H1 (cell line): ENCODE results near the gene MDM1. TPM values are rescaled to one million over a fixed set of nuclear protein-coding genes. Genes with fewer than 3 reads are reported as not detected.

ENCODE experiments used
- CTCF ChIA-PET: fragments of 300-600 bp; sonication (Branson Sonifier 250); formaldehyde crosslinking; loops from one replicate; lab custom pipeline; 2021; ENCODE audit not compliant: partially characterized antibody; lab: Charles Lee
- POLR2A ChIA-PET: fragments of 300-600 bp; sonication (Branson Sonifier 250); formaldehyde crosslinking; loops from one replicate; lab custom pipeline; 2021; ENCODE audit warnings: inconsistent platforms; ENCODE audit not compliant: partially characterized antibody; lab: Charles Lee
- DNase-seq, 2 experiments: peaks; one replicate each; pipeline versions ENCODE4 v3.0.0 to v3.0.0-alpha.2; 2010 to 2022; ENCODE audit warnings: low spot score in 2 of 2, low read depth in 1 of 2, mixed read lengths in 1 of 2
- FAIRE-seq: peaks from 2 replicates; lab custom pipeline; 2011; peaks lifted over from hg19 to GRCh38; lab: Jason Lieb, UNC
- H2AFZ ChIP-seq: 2 replicates; pipeline ENCODE4 v1.8.1; 2012; ENCODE audit warnings: low read length, inconsistent platforms
- H2AK5ac ChIP-seq: 2 replicates; pipeline ENCODE4 v1.6.1; 2013; ENCODE audit warnings: low read depth, low read length
- H2BK120ac ChIP-seq: replicated peaks from 2 replicates; pipeline ENCODE3; 2013; ENCODE audit warnings: low read depth, low read length, inconsistent platforms
- H2BK12ac ChIP-seq: 2 replicates; pipeline ENCODE4 v1.6.1; 2013; ENCODE audit warnings: low read depth, low read length
- H2BK15ac ChIP-seq: 2 replicates; pipeline ENCODE4 v1.6.1; 2013; ENCODE audit warnings: low read length
- H2BK20ac ChIP-seq: 2 replicates; pipeline ENCODE4 v1.6.1; 2013; ENCODE audit warnings: low read length
- H2BK5ac ChIP-seq: 2 replicates; pipeline ENCODE4 v1.6.1; 2013; ENCODE audit warnings: low read depth, low read length
- H3K14ac ChIP-seq: 2 replicates; pipeline ENCODE4 v1.6.1; 2013; ENCODE audit warnings: inconsistent platforms; ENCODE audit not compliant: insufficient read length
- H3K18ac ChIP-seq: 2 replicates; pipeline ENCODE4 v1.6.1; 2013; ENCODE audit warnings: low read length; ENCODE audit errors: extremely low read depth
- H3K23ac ChIP-seq: 2 replicates; pipeline ENCODE4 v1.6.1; 2013; ENCODE audit warnings: inconsistent platforms; ENCODE audit not compliant: insufficient read length
- H3K23me2 ChIP-seq: 2 replicates; pipeline ENCODE4 v1.6.1; 2013; ENCODE audit warnings: low read depth, low read length
- H3K27ac ChIP-seq: 2 replicates; pipeline ENCODE4 v1.6.1; 2011; ENCODE audit warnings: low read depth, low read length, inconsistent platforms
- H3K27me3 ChIP-seq, 4 experiments: replicated peaks in 1 of 4; 1 replicate in 1 of 4; 2 replicates in 3 of 4; pipeline versions ENCODE4 v1.6.1 to v1.8.1; 2011 to 2013; ENCODE audit warnings: low read length in 3 of 4, mild to moderate bottlenecking in 3 of 4, inconsistent platforms in 2 of 4, mixed read lengths in 2 of 4, moderate library complexity in 1 of 4; ENCODE audit not compliant: control insufficient read depth in 3 of 4, insufficient read depth in 3 of 4; ENCODE audit errors: extremely low read depth in 1 of 4
- H3K36me3 ChIP-seq, 4 experiments: 2 replicates each; pipeline versions ENCODE4 v1.6.1 to v1.8.1; 2011 to 2013; ENCODE audit warnings: mild to moderate bottlenecking in 4 of 4, low read length in 3 of 4, moderate library complexity in 2 of 4, control low read depth in 1 of 4, inconsistent platforms in 1 of 4; ENCODE audit not compliant: insufficient read depth in 4 of 4, control insufficient read depth in 2 of 4
- H3K4ac ChIP-seq: replicated peaks from 2 replicates; pipeline ENCODE3; 2013; ENCODE audit warnings: low read length, low read depth, mixed read lengths, inconsistent platforms; ENCODE audit not compliant: insufficient read length
- H3K4me1 ChIP-seq, 4 experiments: replicated peaks in 1 of 4; 1 replicate in 1 of 4; 2 replicates in 3 of 4; pipeline versions ENCODE4 v1.6.1 to v1.8.1; 2011 to 2013; ENCODE audit warnings: low read length in 3 of 4, inconsistent platforms in 2 of 4, mixed read lengths in 1 of 4; ENCODE audit not compliant: insufficient read depth in 4 of 4, control insufficient read depth in 3 of 4
- H3K4me2 ChIP-seq, 2 experiments: 2 replicates each; pipeline versions ENCODE4 v1.6.1 to v1.8.1; 2011 to 2013; ENCODE audit warnings: low read depth in 2 of 2, low read length in 2 of 2, control low read depth in 1 of 2, inconsistent platforms in 1 of 2, mild to moderate bottlenecking in 1 of 2; ENCODE audit not compliant: insufficient read depth in 1 of 2
- H3K4me3 ChIP-seq, 4 experiments: fragments of 200-600, 300-600 bp in 1 of 4; sonication (generic), shearing (Covaris generic), sonication (Bioruptor Twin) in 1 of 4; 2 replicates each; pipeline versions ENCODE4 v1.5.1 to v1.8.1; 2011 to 2016; ENCODE audit warnings: low read length in 4 of 4, low read depth in 3 of 4, control low read depth in 2 of 4, inconsistent platforms in 2 of 4, mild to moderate bottlenecking in 2 of 4, mixed read lengths in 1 of 4, moderate library complexity in 1 of 4; ENCODE audit not compliant: insufficient read depth in 2 of 4; ENCODE audit errors: extremely low read depth in 1 of 4
- H3K56ac ChIP-seq: replicated peaks from 2 replicates; pipeline ENCODE3; 2013; ENCODE audit warnings: low read depth, mild to moderate bottlenecking, mixed read lengths, low read length, inconsistent platforms; ENCODE audit not compliant: insufficient read length
- H3K79me1 ChIP-seq: 2 replicates; pipeline ENCODE4 v1.6.1; 2013; ENCODE audit warnings: low read depth, low read length, control low read depth
- H3K79me2 ChIP-seq, 2 experiments: 2 replicates each; pipeline versions ENCODE4 v1.6.1 to v1.8.1; 2012 to 2013; ENCODE audit warnings: low read length in 2 of 2, mild to moderate bottlenecking in 2 of 2, inconsistent platforms in 1 of 2; ENCODE audit not compliant: insufficient read depth in 2 of 2, control insufficient read depth in 1 of 2
- H3K9ac ChIP-seq, 4 experiments: replicated peaks in 1 of 4; 1 replicate in 1 of 4; 2 replicates in 3 of 4; pipeline versions ENCODE4 v1.6.1 to v1.8.1; 2011 to 2013; ENCODE audit warnings: low read depth in 3 of 4, low read length in 3 of 4, control low read depth in 2 of 4, mild to moderate bottlenecking in 2 of 4, moderate library complexity in 2 of 4, inconsistent platforms in 1 of 4; ENCODE audit errors: extremely low read depth in 1 of 4
- H3K9me3 ChIP-seq, 2 experiments: 2 replicates each; pipeline versions ENCODE4 v1.6.1 to v1.8.1; 2012 to 2013; ENCODE audit warnings: mild to moderate bottlenecking in 2 of 2, moderate library complexity in 2 of 2, control low read depth in 1 of 2, inconsistent platforms in 1 of 2, low read depth in 1 of 2, low read length in 1 of 2, mixed read lengths in 1 of 2; ENCODE audit not compliant: insufficient read depth in 2 of 2
- H4K20me1 ChIP-seq, 2 experiments: replicated peaks in 1 of 2; 2 replicates each; pipeline versions ENCODE3 to v1.8.1; 2011 to 2013; ENCODE audit warnings: inconsistent platforms in 2 of 2, low read length in 2 of 2, mild to moderate bottlenecking in 1 of 2; ENCODE audit not compliant: insufficient read depth in 2 of 2, control insufficient read depth in 1 of 2
- H4K5ac ChIP-seq: 2 replicates; pipeline ENCODE4 v1.6.1; 2013; ENCODE audit warnings: low read length, low read depth, mixed read lengths, inconsistent platforms; ENCODE audit not compliant: insufficient read length
- H4K8ac ChIP-seq: 2 replicates; pipeline ENCODE4 v1.8.0; 2013; ENCODE audit warnings: mild to moderate bottlenecking, moderate library complexity, low read length, inconsistent platforms; ENCODE audit not compliant: insufficient read depth; ENCODE audit errors: extremely low read depth
- H4K91ac ChIP-seq: replicated peaks from 2 replicates; pipeline ENCODE3; 2013; ENCODE audit warnings: low read length, mixed read lengths, inconsistent platforms; ENCODE audit not compliant: insufficient read length
- CEBPB ChIP-seq: IDR thresholded peaks from 2 replicates; pipeline ENCODE4 v1.6.1; 2012; ENCODE audit warnings: low read depth, low read length
- CHD2 ChIP-seq: IDR thresholded peaks from 2 replicates; pipeline ENCODE4 v1.6.1; 2012; ENCODE audit warnings: low read length, improper control_type of control experiment
- NANOG ChIP-seq: IDR thresholded peaks from 2 replicates; pipeline ENCODE4 v1.6.1; 2011; ENCODE audit warnings: low read length, low read depth, mild to moderate bottlenecking, inconsistent platforms; ENCODE audit not compliant: insufficient read depth, poor library complexity, severe bottlenecking
- RNF2 ChIP-seq: fragments of 200-900, 300-1000 bp; sonication (generic); IDR thresholded peaks from 2 replicates; pipeline ENCODE4 v1.7.1; 2016; ENCODE audit warnings: borderline replicate concordance, low read depth, mild to moderate bottlenecking, antibody characterized with exemption, low read length; ENCODE audit not compliant: poor library complexity, severe bottlenecking; ENCODE audit errors: missing control alignments
- RXRA ChIP-seq: IDR thresholded peaks from 2 replicates; pipeline ENCODE4 v1.6.1; 2011; ENCODE audit warnings: low read depth, mild to moderate bottlenecking, low read length, moderate library complexity; ENCODE audit not compliant: insufficient read depth
- SIX5 ChIP-seq: IDR thresholded peaks from 2 replicates; pipeline ENCODE4 v1.6.1; 2011; ENCODE audit warnings: mild to moderate bottlenecking, low read depth, low read length
- WGBS, 2 experiments: shearing (Covaris generic) in 1 of 2; methylation state at CpG; one replicate each; pipeline versions ENCODE4 v1.1.6 to v1.1.7; 2013 to 2015; ENCODE audit warnings: low lambda C conversion rate in 2 of 2, mixed read lengths in 2 of 2, inconsistent platforms in 1 of 2, low coverage in 1 of 2, missing lambda C conversion rate in 1 of 2; ENCODE audit not compliant: insufficient replicate concordance in 2 of 2, insufficient coverage in 1 of 2, insufficient read length in 1 of 2; ENCODE audit errors: extremely low coverage in 1 of 2, missing lambda C conversion rate in 1 of 2; 5-methylcytosine and 5-hydroxymethylcytosine counted together
- polyA plus RNA-seq, 7 experiments: library from polyadenylated mRNA; depleted of rRNA in 3 of 7; stranded (reverse) in 5 of 7; unstranded in 2 of 7; fragments of >200 nt in 5 of 7; fragments of 200-250 nt in 2 of 7; gene quantifications; 1 replicate in 5 of 7; 2 replicates in 1 of 7; 4 replicates in 1 of 7; pipeline versions ENCODE4 v1.2.1 to v1.2.3, GENCODE V29; 2011 to 2013; ENCODE audit warnings: missing spikeins in 2 of 7, mixed read lengths in 2 of 7
- total RNA-seq: library from RNA; stranded (reverse); fragmentation: NEBNext Ultra II Directional; extraction: Animal tissue kit (Norgen Biotek cat#: 25700); gene quantifications from 2 replicates; pipeline ENCODE4 v1.2.1, GENCODE V29; 2021

Gene MDM1
- total and polyA plus RNA-seq, 2 of the 8 experiments (the other 6 are each of a cell fraction or from before 2014, with no cell fraction given): 3.1 to 10.7 TPM

- no peaks in the 10 kb centered on the region for H3K36me3 ChIP-seq
- H3K18ac ChIP-seq: no peak overlapping the region
- no peaks in the 10 kb centered on the region for H3K4me1 ChIP-seq
- H3K4me2 ChIP-seq: no peak overlapping the region
- H3K9me3 ChIP-seq: no peaks in the 10 kb centered on the region
- H2BK20ac ChIP-seq: no peak overlapping the region
- H2BK5ac ChIP-seq: no peak overlapping the region
- H3K9ac ChIP-seq: no peak overlapping the region
- no peak overlapping the region for H3K4me3 ChIP-seq
- no peaks in the 10 kb centered on the region for H4K20me1 ChIP-seq
- no peak overlapping the region for H3K27ac ChIP-seq
- no peaks in the 10 kb centered on the region for H3K23me2 ChIP-seq
- CTCF ChIA-PET: interaction anchor here (0.6 to 1.7 kb wide), 3 partner anchors 50 to 63 kb away, joined by 3 to 6 read pairs (median 3); no protein-coding TSS in a partner anchor
- H3K14ac ChIP-seq: no peak overlapping the region
- 94% methylated on average over 4 of the region's 4 CpGs; no CpG with 5 or more reads in 1 of the 2 experiments for WGBS, 2 experiments
- H3K79me2 ChIP-seq: no peaks in the 10 kb centered on the region
- no peak overlapping the region for H2AK5ac ChIP-seq
- TF ChIP-seq RXRA (no peak), CHD2 (no peak), CEBPB (no peak), SIX5 (no peak), NANOG (no peak), RNF2 (no peak)
- TF ChIP-seq, all 59 proteins: peak for 0
- Histone ChIP-seq H4K8ac (no peak overlapping the region), H3K79me1 (no peaks in the 10 kb centered on the region), H4K91ac (no peak overlapping the region), H2AFZ (no peak overlapping the region), H2BK12ac (no peak overlapping the region), H2BK15ac (no peak overlapping the region), H3K4ac (no peak overlapping the region), H3K23ac (no peak overlapping the region), H3K27me3 (no peaks in the 10 kb centered on the region), H2BK120ac (no peak overlapping the region), H3K56ac (no peak overlapping the region), H4K5ac (no peak overlapping the region)
- POLR2A ChIA-PET: no interaction called here
- FAIRE-seq (no peak), DNase-seq (no peak)
These were observed 45.8 kb downstream of the MDM1 start for GRCh38 chr12:68286396-68286795.
